GM23338 (cell line): Measurements from ENCODE around the gene WDR11.

ENCODE experiments used
- CREB1 ChIP-seq: fragments of 250-450 bp; sonication (Bioruptor Pico); IDR thresholded peaks from 2 replicates; pipeline ENCODE4 v1.5.0; 2020; ENCODE audit warnings: low read depth, mild to moderate bottlenecking, moderate library complexity
- EZH2 ChIP-seq: fragments of 200-600 bp; sonication (generic); IDR thresholded peaks from one replicate; pipeline ENCODE4 v1.8.0; 2017; ENCODE audit warnings: antibody characterized with exemption, mild to moderate bottlenecking, low read depth; ENCODE audit not compliant: unreplicated experiment
- NANOG ChIP-seq: IDR thresholded peaks from 2 replicates; pipeline ENCODE4 v1.6.1; 2016; ENCODE audit warnings: antibody characterized with exemption, borderline replicate concordance
- POLR2AphosphoS5 ChIP-seq: IDR thresholded peaks from 2 replicates; pipeline ENCODE4 v1.6.1; 2016; ENCODE audit warnings: antibody characterized with exemption, low read depth
- TF ChIP-seq, protein P1 (sequence below), 2 experiments: fragments of 200-600 bp in 1 of 2; sonication (generic) in 1 of 2; conservative IDR thresholded peaks; 2 replicates each; pipeline versions ENCODE4 v1.5.1 to v1.6.1; 2016 to 2017; ENCODE audit warnings: antibody characterized with exemption in 2 of 2, low read depth in 2 of 2, mild to moderate bottlenecking in 2 of 2, moderate library complexity in 1 of 2
- TF ChIP-seq, protein P2 (sequence below): IDR thresholded peaks from one replicate; pipeline ENCODE4 v1.6.1; 2018; ENCODE audit warnings: antibody characterized with exemption; ENCODE audit not compliant: unreplicated experiment

DNA sequence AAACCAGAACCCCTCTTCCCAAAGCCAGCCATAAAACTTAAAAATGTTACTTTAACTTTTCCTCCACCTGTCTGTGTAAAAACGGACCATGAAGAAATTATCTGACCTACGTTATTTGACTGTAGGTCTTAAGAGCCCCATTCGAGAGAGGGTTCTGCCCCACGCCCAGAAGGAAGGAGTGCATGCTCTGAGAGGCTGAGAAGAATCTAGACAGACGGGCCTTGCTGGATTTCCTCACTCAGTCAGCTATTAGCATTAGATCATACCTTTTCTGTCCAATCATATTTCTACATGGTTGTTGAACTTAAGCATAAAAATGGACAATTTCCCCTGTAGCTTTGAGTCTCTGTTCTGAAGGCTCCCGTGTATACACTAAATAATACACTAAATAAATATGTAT lies 38.1 kb upstream of the WDR11 start:
- TF ChIP-seq, protein P1, sequence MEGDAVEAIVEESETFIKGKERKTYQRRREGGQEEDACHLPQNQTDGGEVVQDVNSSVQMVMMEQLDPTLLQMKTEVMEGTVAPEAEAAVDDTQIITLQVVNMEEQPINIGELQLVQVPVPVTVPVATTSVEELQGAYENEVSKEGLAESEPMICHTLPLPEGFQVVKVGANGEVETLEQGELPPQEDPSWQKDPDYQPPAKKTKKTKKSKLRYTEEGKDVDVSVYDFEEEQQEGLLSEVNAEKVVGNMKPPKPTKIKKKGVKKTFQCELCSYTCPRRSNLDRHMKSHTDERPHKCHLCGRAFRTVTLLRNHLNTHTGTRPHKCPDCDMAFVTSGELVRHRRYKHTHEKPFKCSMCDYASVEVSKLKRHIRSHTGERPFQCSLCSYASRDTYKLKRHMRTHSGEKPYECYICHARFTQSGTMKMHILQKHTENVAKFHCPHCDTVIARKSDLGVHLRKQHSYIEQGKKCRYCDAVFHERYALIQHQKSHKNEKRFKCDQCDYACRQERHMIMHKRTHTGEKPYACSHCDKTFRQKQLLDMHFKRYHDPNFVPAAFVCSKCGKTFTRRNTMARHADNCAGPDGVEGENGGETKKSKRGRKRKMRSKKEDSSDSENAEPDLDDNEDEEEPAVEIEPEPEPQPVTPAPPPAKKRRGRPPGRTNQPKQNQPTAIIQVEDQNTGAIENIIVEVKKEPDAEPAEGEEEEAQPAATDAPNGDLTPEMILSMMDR (conservative IDR thresholded peaks at IDR 0.05; ENCODE audit: low read depth in 2 of 2) = no peak
- TF ChIP-seq, protein P2, sequence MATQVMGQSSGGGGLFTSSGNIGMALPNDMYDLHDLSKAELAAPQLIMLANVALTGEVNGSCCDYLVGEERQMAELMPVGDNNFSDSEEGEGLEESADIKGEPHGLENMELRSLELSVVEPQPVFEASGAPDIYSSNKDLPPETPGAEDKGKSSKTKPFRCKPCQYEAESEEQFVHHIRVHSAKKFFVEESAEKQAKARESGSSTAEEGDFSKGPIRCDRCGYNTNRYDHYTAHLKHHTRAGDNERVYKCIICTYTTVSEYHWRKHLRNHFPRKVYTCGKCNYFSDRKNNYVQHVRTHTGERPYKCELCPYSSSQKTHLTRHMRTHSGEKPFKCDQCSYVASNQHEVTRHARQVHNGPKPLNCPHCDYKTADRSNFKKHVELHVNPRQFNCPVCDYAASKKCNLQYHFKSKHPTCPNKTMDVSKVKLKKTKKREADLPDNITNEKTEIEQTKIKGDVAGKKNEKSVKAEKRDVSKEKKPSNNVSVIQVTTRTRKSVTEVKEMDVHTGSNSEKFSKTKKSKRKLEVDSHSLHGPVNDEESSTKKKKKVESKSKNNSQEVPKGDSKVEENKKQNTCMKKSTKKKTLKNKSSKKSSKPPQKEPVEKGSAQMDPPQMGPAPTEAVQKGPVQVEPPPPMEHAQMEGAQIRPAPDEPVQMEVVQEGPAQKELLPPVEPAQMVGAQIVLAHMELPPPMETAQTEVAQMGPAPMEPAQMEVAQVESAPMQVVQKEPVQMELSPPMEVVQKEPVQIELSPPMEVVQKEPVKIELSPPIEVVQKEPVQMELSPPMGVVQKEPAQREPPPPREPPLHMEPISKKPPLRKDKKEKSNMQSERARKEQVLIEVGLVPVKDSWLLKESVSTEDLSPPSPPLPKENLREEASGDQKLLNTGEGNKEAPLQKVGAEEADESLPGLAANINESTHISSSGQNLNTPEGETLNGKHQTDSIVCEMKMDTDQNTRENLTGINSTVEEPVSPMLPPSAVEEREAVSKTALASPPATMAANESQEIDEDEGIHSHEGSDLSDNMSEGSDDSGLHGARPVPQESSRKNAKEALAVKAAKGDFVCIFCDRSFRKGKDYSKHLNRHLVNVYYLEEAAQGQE = no peak
- TF ChIP-seq EZH2 (no peak), POLR2AphosphoS5 (no peak), NANOG (no peak), CREB1 (no peak)
